ENCODE measurements around the gene MYO9A. TPM values are rescaled to one million over a fixed set of nuclear protein-coding genes. Genes with fewer than 3 reads are reported as not detected.
"Not testable (repeated sequence)": the region's sequence is repeated elsewhere in the genome, so short reads cannot be mapped to it uniquely, and the experiment has no call there.

The MYO9A gene
- total RNA-seq, 1 donor from 2014 or later = 27.5 TPM

GRCh38 chr15:72009222-72009621, 108.7 kb downstream of the MYO9A start:
- DNase-seq (ENCODE audit: missing footprints) = no peak
- intact Hi-C loops (cut with DNase I) = no loop called here
- ATAC-seq = no peak

GRCh38 chr15:72006382-72006781, 111.6 kb downstream of the MYO9A start:
- DNase-seq (ENCODE audit: missing footprints) (no peak), ATAC-seq (no peak)
- intact Hi-C loops (cut with DNase I) = no loop called here

GRCh38 chr15:72005483-72005882, 112.5 kb downstream of the MYO9A start:
- no peak for DNase-seq (ENCODE audit: missing footprints)
- intact Hi-C loops (cut with DNase I) = no loop called here
- no peak for ATAC-seq

- intact Hi-C loops (cut with DNase I) = no loop called here
- DNase-seq (ENCODE audit: missing footprints) = no peak
- no peak for ATAC-seq
Measured at GRCh38 chr15:71999807-72000206, 118.1 kb downstream of the MYO9A start.

GRCh38 chr15:71998717-71999116, 119.2 kb downstream of the MYO9A start:
- ATAC-seq; DNase-seq (ENCODE audit: missing footprints); intact Hi-C loops (cut with DNase I): not testable (repeated sequence)

- intact Hi-C loops (cut with DNase I) = no loop called here
- no peak for ATAC-seq
Measured at GRCh38 chr15:71997691-71998090, 120.3 kb downstream of the MYO9A start.

GRCh38 chr15:71975816-71976150, 142.2 kb downstream of the MYO9A start:
- ATAC-seq = no peak
- DNase-seq (ENCODE audit: missing footprints) = no peak
- intact Hi-C loops (cut with DNase I) = no loop called here

More at GRCh38 chr15:71997691-71998090, 120.3 kb downstream of the MYO9A start:
- no peak for DNase-seq (ENCODE audit: missing footprints)

GRCh38 chr15:71974211-71974610, 143.7 kb downstream of the MYO9A start:
- no peak for DNase-seq (ENCODE audit: missing footprints)
- no peak for ATAC-seq
- intact Hi-C loops (cut with DNase I) = no loop called here

GRCh38 chr15:71973366-71973765, 144.6 kb downstream of the MYO9A start:
- intact Hi-C loops (cut with DNase I) = no loop called here
- ATAC-seq (no peak), DNase-seq (ENCODE audit: missing footprints) (no peak)

- DNase-seq (ENCODE audit: missing footprints) = no peak
- intact Hi-C loops (cut with DNase I) = no loop called here
- ATAC-seq = no peak
Measured at GRCh38 chr15:71971905-71972304, 146.0 kb downstream of the MYO9A start.

GRCh38 chr15:71970435-71970834, 147.5 kb downstream of the MYO9A start:
- intact Hi-C loops (cut with DNase I) = no loop called here
- DNase-seq (ENCODE audit: missing footprints) (no peak), ATAC-seq (no peak)

GRCh38 chr15:71962537-71962936, 155.4 kb downstream of the MYO9A start:
- ATAC-seq = no peak
- no peak for DNase-seq (ENCODE audit: missing footprints)
- intact Hi-C loops (cut with DNase I) = no loop called here

GRCh38 chr15:71957026-71957425, 160.9 kb downstream of the MYO9A start:
- ATAC-seq (no peak), DNase-seq (ENCODE audit: missing footprints) (no peak)
- intact Hi-C loops (cut with DNase I) = no loop called here

- ATAC-seq = no peak
- intact Hi-C loops (cut with DNase I) = no loop called here
Measured at GRCh38 chr15:71951134-71951533, 166.8 kb downstream of the MYO9A start.

GRCh38 chr15:71945012-71945411, 172.9 kb downstream of the MYO9A start:
- no peak for ATAC-seq
- intact Hi-C loops (cut with DNase I) = no loop called here
- DNase-seq (ENCODE audit: missing footprints) = no peak

More at GRCh38 chr15:71951134-71951533, 166.8 kb downstream of the MYO9A start:
- no peak for DNase-seq (ENCODE audit: missing footprints)

GRCh38 chr15:71943806-71944205, 174.1 kb downstream of the MYO9A start:
- intact Hi-C loops (cut with DNase I) = no loop called here
- DNase-seq (ENCODE audit: missing footprints) (no peak), ATAC-seq (no peak)

- no peak for ATAC-seq
- intact Hi-C loops (cut with DNase I) = no loop called here
- no peak for DNase-seq (ENCODE audit: missing footprints)
Measured at GRCh38 chr15:71939981-71940588, 177.9 kb downstream of the MYO9A start.

GRCh38 chr15:71937650-71938311, 180.2 kb downstream of the MYO9A start:
- no peak for DNase-seq (ENCODE audit: missing footprints)
- intact Hi-C loops (cut with DNase I) = no loop called here
- no peak for ATAC-seq

GRCh38 chr15:71934446-71934845, 183.5 kb downstream of the MYO9A start:
- intact Hi-C loops (cut with DNase I) = no loop called here
- ATAC-seq (no peak), DNase-seq (ENCODE audit: missing footprints) (no peak)

GRCh38 chr15:71932689-71933088, 185.3 kb downstream of the MYO9A start:
- no peak for ATAC-seq
- intact Hi-C loops (cut with DNase I) = no loop called here
- no peak for DNase-seq (ENCODE audit: missing footprints)

GRCh38 chr15:71931261-71931660, 186.7 kb downstream of the MYO9A start:
- intact Hi-C loops (cut with DNase I) = no loop called here
- ATAC-seq = no peak
- no peak for DNase-seq (ENCODE audit: missing footprints)

Measured in Right ventricle myocardium inferior (tissue), 1 donor.